ENCODE measurements around the gene KLHL18. TPM values are rescaled to one million over a fixed set of nuclear protein-coding genes. Genes with fewer than 3 reads are reported as not detected.
"Not testable (repeated sequence)": the region's sequence is repeated elsewhere in the genome, so short reads cannot be mapped to it uniquely, and the experiment has no call there.

KLHL18 gene
- total RNA-seq, 1 experiment from 2014 or later = 28.6 TPM

GRCh38 chr3:47314056-47314764 is 31.5 kb downstream of the KLHL18 start:
- Histone ChIP-seq H3K4me1 (ENCODE audit: insufficient read depth, low read length) (0 out of 2 replicates have a peak, but pooled peaks cover 10% of the 10 kb centered on the region), H3K9ac (ENCODE audit: low read length) (no peak overlapping the region), H3K9me3 (ENCODE audit: low read length) (no peaks in the 10 kb centered on the region), H3K4me2 (ENCODE audit: low read length) (no peak overlapping the region), H4K20me1 (ENCODE audit: low read length) (0 out of 2 replicates have a peak, but pooled peaks cover 4% of the 10 kb centered on the region), H3K4me3 (ENCODE audit: low read length) (no peak overlapping the region), H3K27me3 (ENCODE audit: low read length) (no peaks in the 10 kb centered on the region), H3K9me2 (replicated peaks; ENCODE audit: low read length) (no peaks in the 10 kb centered on the region), H2AFZ (ENCODE audit: low read length) (no peak overlapping the region), H3F3A (ENCODE audit: low read length, unreplicated experiment) (no peaks in the 10 kb centered on the region), H3K36me3 (ENCODE audit: low read depth, low read length) (no peaks in the 10 kb centered on the region), H3K27ac (ENCODE audit: low read length) (no peak overlapping the region), H3K79me2 (ENCODE audit: low read length) (peaks cover 12% of the 10 kb centered on the region; the same call in 1 of the 2 replicates)
- intact Hi-C loops (cut with micrococcal nuclease) = no loop called here
- POLR2A ChIA-PET (ENCODE audit: unreplicated experiment) = interaction anchor here (0.6 kb wide), 2 partner anchors 78 to 192 kb away, joined by 3 read pairs; no protein-coding TSS in a partner anchor
- no peak for ATAC-seq
- TF ChIP-seq EZH2phosphoT487 (IDR thresholded peaks at IDR 0.05; ENCODE audit: borderline replicate concordance, low read length) (no peak), CTCF (conservative IDR thresholded peaks at IDR 0.05; ENCODE audit: low read depth, low read length) (no peak), EZH2 (IDR thresholded peaks at IDR 0.05; ENCODE audit: low read length, unreplicated experiment) (no peak)
- no peak for DNase-seq
- CTCF ChIA-PET = no interaction called here
- no TSS peak for BruUV-seq (replicated peaks)

- Histone ChIP-seq H3K36me3 (ENCODE audit: low read depth, low read length) (peaks cover 8% of the 10 kb centered on the region), H3K9me3 (ENCODE audit: low read length) (no peaks in the 10 kb centered on the region), H3F3A (ENCODE audit: low read length, unreplicated experiment) (no peaks in the 10 kb centered on the region), H3K27me3 (ENCODE audit: low read length) (no peaks in the 10 kb centered on the region), H3K4me1 (ENCODE audit: insufficient read depth, low read length) (0 out of 2 replicates have a peak, but pooled peaks cover 10% of the 10 kb centered on the region), H3K79me2 (ENCODE audit: low read length) (peaks cover 12% of the 10 kb centered on the region; the same call in 1 of the 2 replicates), H4K20me1 (ENCODE audit: low read length) (0 out of 2 replicates have a peak, but pooled peaks cover 4% of the 10 kb centered on the region), H3K4me2 (ENCODE audit: low read length) (no peak overlapping the region), H2AFZ (ENCODE audit: low read length) (no peak overlapping the region), H3K9me2 (replicated peaks; ENCODE audit: low read length) (no peaks in the 10 kb centered on the region), H3K27ac (ENCODE audit: low read length) (no peak overlapping the region), H3K4me3 (ENCODE audit: low read length) (no peak overlapping the region), H3K9ac (ENCODE audit: low read length) (no peak overlapping the region)
- CTCF ChIA-PET = no interaction called here
- ATAC-seq = no peak
- POLR2A ChIA-PET (ENCODE audit: unreplicated experiment) = interaction anchor here (0.6 kb wide), 1 partner anchor 79 kb away, joined by 3 read pairs; no protein-coding TSS in a partner anchor
- no TSS peak for BruUV-seq (replicated peaks)
- intact Hi-C loops (cut with micrococcal nuclease) = no loop called here
- no peak for DNase-seq
- no peak for TF ChIP-seq EZH2 (IDR thresholded peaks at IDR 0.05; ENCODE audit: low read length, unreplicated experiment)
Observed at GRCh38 chr3:47315069-47315647, 32.4 kb downstream of the KLHL18 start.

- CTCF ChIA-PET; H3K27ac ChIP-seq (ENCODE audit: low read length): not testable (repeated sequence)
- DNase-seq = peak; percentile 41
Observed at GRCh38 chr3:47316151-47316550, 33.4 kb downstream of the KLHL18 start.

More at GRCh38 chr3:47316151-47316550, 33.4 kb downstream of the KLHL18 start:
- H4K20me1 ChIP-seq (ENCODE audit: low read length); H2AFZ ChIP-seq (ENCODE audit: low read length); H3F3A ChIP-seq (ENCODE audit: low read length, unreplicated experiment); H3K9me2 ChIP-seq (replicated peaks; ENCODE audit: low read length); BruUV-seq (replicated peaks); H3K27me3 ChIP-seq (ENCODE audit: low read length); H3K4me2 ChIP-seq (ENCODE audit: low read length); H3K9me3 ChIP-seq (ENCODE audit: low read length); ATAC-seq; H3K9ac ChIP-seq (ENCODE audit: low read length); intact Hi-C loops (cut with micrococcal nuclease); POLR2A ChIA-PET (ENCODE audit: unreplicated experiment); H3K4me3 ChIP-seq (ENCODE audit: low read length); H3K4me1 ChIP-seq (ENCODE audit: insufficient read depth, low read length): not testable (repeated sequence)
- Histone ChIP-seq H3K79me2 (ENCODE audit: low read length) (peaks cover 12% of the 10 kb centered on the region; the same call in 1 of the 2 replicates), H3K36me3 (ENCODE audit: low read depth, low read length) (peaks cover 12% of the 10 kb centered on the region)

Measured in PC-3 (cell line).